Hair follicular keratinocyte (primary cell): Measurements from ENCODE around the gene TMEM229A. TPM values are rescaled to one million over a fixed set of nuclear protein-coding genes. Genes with fewer than 3 reads are reported as not detected.

Source experiments
- total RNA-seq: library from RNA; depleted of rRNA; stranded (reverse); fragments of >200 nt; gene quantifications from 2 replicates; pipeline ENCODE4 v1.2.3, GENCODE V29; 2015

Gene TMEM229A
- not detected in 2 replicates for total RNA-seq

DNA sequence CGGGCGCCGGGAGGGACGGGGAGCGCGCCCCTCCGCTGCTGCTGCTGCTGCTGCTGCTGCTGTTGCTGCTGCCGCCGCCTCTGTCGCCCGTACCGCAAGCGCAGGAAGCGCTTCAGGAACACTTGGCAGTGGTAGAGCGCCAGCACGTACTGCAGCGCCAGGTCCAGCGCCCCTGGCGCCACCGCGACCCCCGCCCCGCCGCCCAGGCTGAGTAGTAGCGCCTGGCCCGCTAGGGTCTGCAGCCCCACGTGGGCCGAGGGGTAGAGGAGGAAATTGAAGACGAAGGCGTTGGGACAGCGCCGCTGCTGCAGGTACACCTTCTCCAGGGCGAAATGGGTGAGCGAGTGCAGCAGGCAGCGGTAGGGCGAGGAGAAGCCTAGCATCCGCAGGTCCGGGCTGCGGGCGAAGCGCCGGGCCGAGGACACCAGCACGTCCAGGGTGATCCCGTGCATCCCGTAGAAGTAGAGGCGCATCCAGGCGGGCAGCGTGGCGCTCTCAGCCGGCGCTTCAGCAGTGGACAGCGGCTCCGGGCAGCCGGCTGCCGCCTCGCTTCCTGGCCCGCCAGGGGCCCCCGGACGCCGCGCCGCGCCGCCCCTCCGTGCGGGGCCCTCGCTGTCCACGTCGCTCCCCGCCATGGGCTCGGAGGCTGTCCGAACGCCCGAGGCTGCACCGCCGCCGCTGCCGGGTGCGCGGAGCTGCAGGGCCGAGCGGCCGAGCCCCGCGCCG, at the start of gene TMEM229A:
Gene TMEM229A (minus strand): TSS at position 699 of the 726 bp plus-strand sequence. CDS start 64 bp downstream, at position 635.

Other genes with a start within 250 kb of the TMEM229A start
- 0.04 TPM in 1 of 2 replicates, not detected in the other for gene HYAL4, start 187.9 kb downstream of the TMEM229A start, total RNA-seq
- gene SPAM1, start 107.8 kb downstream of the TMEM229A start, total RNA-seq = not detected in 2 replicates